ENCODE measurements around the gene ISLR2.

Gene ISLR2

GRCh38 chr15:74134387-74135027 lies 4.1 kb downstream of the ISLR2 start:
- CTCF ChIA-PET = interaction anchor here (0.7 to 1.5 kb wide), 10 partner anchors 9 to 188 kb away, joined by 3 to 9 read pairs (median 3); no protein-coding TSS in a partner anchor
- DNase-seq (ENCODE audit: extremely low spot score) = no peak
- POLR2A ChIA-PET = no interaction called here
- TF ChIP-seq CTCF (IDR thresholded peaks at IDR 0.05; ENCODE audit: control extremely low read depth, extremely low read depth, low read depth, missing control alignments) = peak; percentile 41

GRCh38 chr15:74135041-74135565 lies 4.7 kb downstream of the ISLR2 start:
- DNase-seq (ENCODE audit: extremely low spot score) = no peak
- POLR2A ChIA-PET = no interaction called here
- TF ChIP-seq CTCF (IDR thresholded peaks at IDR 0.05; ENCODE audit: control extremely low read depth, extremely low read depth, low read depth, missing control alignments) = no peak
- CTCF ChIA-PET = interaction anchor here (0.8 to 1.5 kb wide), 4 partner anchors 11 to 187 kb away, joined by 3 to 7 read pairs (median 3); no protein-coding TSS in a partner anchor

GRCh38 chr15:74136540-74136813 lies 6.1 kb downstream of the ISLR2 start:
- DNase-seq (ENCODE audit: extremely low spot score) = no peak
- CTCF ChIA-PET = no interaction called here
- no peak for TF ChIP-seq CTCF (IDR thresholded peaks at IDR 0.05; ENCODE audit: control extremely low read depth, extremely low read depth, low read depth, missing control alignments)
- POLR2A ChIA-PET = no interaction called here

- TF ChIP-seq CTCF (IDR thresholded peaks at IDR 0.05; ENCODE audit: control extremely low read depth, extremely low read depth, low read depth, missing control alignments) = no peak
- ChIA-PET CTCF (no interaction called here), POLR2A (no interaction called here)
- DNase-seq (ENCODE audit: extremely low spot score) = no peak
Measured at GRCh38 chr15:74136814-74137536, 6.6 kb downstream of the ISLR2 start.

- no peak for DNase-seq (ENCODE audit: extremely low spot score)
- CTCF ChIA-PET = no interaction called here
- POLR2A ChIA-PET = no interaction called here
- no peak for TF ChIP-seq CTCF (IDR thresholded peaks at IDR 0.05; ENCODE audit: control extremely low read depth, extremely low read depth, low read depth, missing control alignments)
Measured at GRCh38 chr15:74137537-74137894, 7.1 kb downstream of the ISLR2 start.

- DNase-seq (ENCODE audit: extremely low spot score) = no peak
Measured at GRCh38 chr15:74138642-74139041, 8.3 kb downstream of the ISLR2 start.

More at GRCh38 chr15:74138642-74139041, 8.3 kb downstream of the ISLR2 start:
- TF ChIP-seq CTCF (IDR thresholded peaks at IDR 0.05; ENCODE audit: control extremely low read depth, extremely low read depth, low read depth, missing control alignments) = no peak
- CTCF ChIA-PET = no interaction called here
- POLR2A ChIA-PET = no interaction called here
